PC-3 (cell line): ENCODE results near the gene GPR63. TPM values are rescaled to one million over a fixed set of nuclear protein-coding genes. Genes with fewer than 3 reads are reported as not detected.

Experiments
- ATAC-seq: fragments of 200-7000 bp; cut with Tn5 transposase; 2 replicates; pipeline ENCODE4 v1.9.1; 2020; ENCODE audit warnings: mild to moderate bottlenecking, moderate library complexity
- BruUV-seq: library from RNA; stranded (reverse); fragments of 400-500 nt; replicated peaks from 2 replicates; lab custom pipeline; 2021; lab: Mats Ljungman, UMichigan
- CTCF ChIA-PET: fragments of 300-600 bp; sonication (Branson Sonifier 250); formaldehyde crosslinking; loops from one replicate; lab custom pipeline; 2022; ENCODE audit warnings: antibody characterized with exemption; lab: Charles Lee
- POLR2A ChIA-PET: fragments of 300-600 bp; sonication (Branson Sonifier 250); formaldehyde crosslinking; loops from one replicate; lab custom pipeline; 2022; ENCODE audit warnings: antibody characterized with exemption; ENCODE audit not compliant: unreplicated experiment; lab: Charles Lee
- DNase-seq: peaks from one replicate; pipeline ENCODE4 v3.0.0-alpha.2; 2015
- H2AFZ ChIP-seq: fragments of 300-600 bp; sonication (generic); 2 replicates; pipeline ENCODE4 v1.6.0; 2016; ENCODE audit warnings: antibody characterized with exemption, low read length
- H3F3A ChIP-seq: fragments of 300-600 bp; sonication (generic); one replicate; pipeline ENCODE4 v1.6.0; 2017; ENCODE audit warnings: antibody characterized with exemption, low read length, control low read depth, mild to moderate bottlenecking; ENCODE audit not compliant: unreplicated experiment
- H3K27ac ChIP-seq: fragments of 300-600 bp; sonication (generic); 2 replicates; pipeline ENCODE4 v1.5.1; 2016; ENCODE audit warnings: mild to moderate bottlenecking, low read length
- H3K27me3 ChIP-seq: fragments of 300-600 bp; sonication (generic); 2 replicates; pipeline ENCODE4 v1.6.1; 2016; ENCODE audit warnings: low read length, mixed read lengths
- H3K36me3 ChIP-seq: fragments of 300-600 bp; sonication (generic); 2 replicates; pipeline ENCODE4 v1.6.1; 2016; ENCODE audit warnings: low read depth, mixed run types, low read length, mixed read lengths
- H3K4me1 ChIP-seq: fragments of 300-600 bp; sonication (generic); 2 replicates; pipeline ENCODE4 v1.5.1; 2016; ENCODE audit warnings: low read length; ENCODE audit not compliant: insufficient read depth
- H3K4me2 ChIP-seq: fragments of 300-600 bp; sonication (generic); 2 replicates; pipeline ENCODE4 v1.6.0; 2016; ENCODE audit warnings: low read length
- H3K4me3 ChIP-seq: fragments of 300-600 bp; sonication (generic); 2 replicates; pipeline ENCODE4 v1.5.1; 2016; ENCODE audit warnings: mild to moderate bottlenecking, low read length, mixed read lengths
- H3K79me2 ChIP-seq: fragments of 300-600 bp; sonication (generic); 2 replicates; pipeline ENCODE4 v1.6.1; 2017; ENCODE audit warnings: low read length, mixed read lengths
- H3K9ac ChIP-seq: fragments of 300-600 bp; sonication (generic); 2 replicates; pipeline ENCODE4 v1.6.0; 2016; ENCODE audit warnings: mild to moderate bottlenecking, low read length
- H3K9me2 ChIP-seq: fragments of 300-600 bp; sonication (generic); replicated peaks from 2 replicates; pipeline ENCODE4 v1.6.1; 2016; ENCODE audit warnings: mixed run types, low read length, mixed read lengths
- H3K9me3 ChIP-seq: fragments of 300-600 bp; sonication (generic); 2 replicates; pipeline ENCODE4 v1.6.1; 2016; ENCODE audit warnings: low read length, mixed read lengths
- H4K20me1 ChIP-seq: fragments of 300-600 bp; sonication (generic); 2 replicates; pipeline ENCODE4 v1.6.1; 2016; ENCODE audit warnings: low read length, mixed read lengths
- EZH2 ChIP-seq: fragments of 300-600 bp; sonication (generic); IDR thresholded peaks from one replicate; pipeline ENCODE4 v1.6.1; 2017; ENCODE audit warnings: antibody characterized with exemption, mild to moderate bottlenecking, low read length; ENCODE audit not compliant: unreplicated experiment
- EZH2phosphoT487 ChIP-seq: fragments of 300-600 bp; sonication (generic); IDR thresholded peaks from 2 replicates; pipeline ENCODE4 v1.6.1; 2018; ENCODE audit warnings: mild to moderate bottlenecking, antibody characterized with exemption, low read length, borderline replicate concordance
- intact Hi-C: fragments of 100-400 bp; cut with micrococcal nuclease; formaldehyde crosslinking; loops from 2 replicates; pipeline ENCODE4 v1.9.0; 2023
- total RNA-seq: library from RNA; depleted of rRNA; stranded (reverse); fragments of >200 nt; gene quantifications from 2 replicates; pipeline ENCODE4 v1.2.3, GENCODE V29; 2014
- TF ChIP-seq, protein P1 (sequence below): fragments of 300-600 bp; sonication (generic); conservative IDR thresholded peaks from 2 replicates; pipeline ENCODE4 v1.5.1; 2017; ENCODE audit warnings: antibody characterized with exemption, low read depth, mild to moderate bottlenecking, low read length

Gene GPR63
- total RNA-seq, 1 experiment from 2014 or later: 0.07 TPM

DNA sequence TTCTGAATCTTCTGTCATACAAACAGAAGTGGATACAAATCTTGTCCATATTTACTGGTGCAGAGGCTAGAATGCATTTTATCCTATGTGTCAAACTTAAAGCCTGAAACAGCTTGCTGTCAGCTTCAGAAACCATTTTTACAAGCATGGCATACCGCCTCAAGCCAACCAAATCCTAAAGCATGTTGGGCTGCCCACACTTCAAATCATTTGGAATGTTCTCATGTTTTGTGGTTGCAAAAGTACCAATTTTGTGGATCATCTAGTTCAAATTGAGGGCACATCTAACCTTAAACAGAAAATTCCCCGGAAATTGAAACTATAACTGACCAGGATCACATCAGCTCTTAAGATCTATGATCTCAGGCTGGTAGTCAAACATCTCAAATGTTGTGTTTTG lies 3.2 kb downstream of the GPR63 start:
- no TSS peak for BruUV-seq
- ChIA-PET CTCF (no interaction called here), POLR2A (no interaction called here)
- Histone ChIP-seq H3K36me3 (no peaks in the 10 kb centered on the region), H3K9me2 (no peaks in the 10 kb centered on the region), H2AFZ (no peak overlapping the region), H3K4me2 (no peak overlapping the region), H3K27ac (no peak overlapping the region), H3F3A (no peaks in the 10 kb centered on the region), H3K79me2 (no peaks in the 10 kb centered on the region), H3K4me3 (no peak overlapping the region), H4K20me1 (no peaks in the 10 kb centered on the region), H3K27me3 (peaks cover 21% of the 10 kb centered on the region), H3K4me1 (no peaks in the 10 kb centered on the region; the same call in 1 of the 2 replicates), H3K9me3 (no peaks in the 10 kb centered on the region), H3K9ac (no peak overlapping the region)
- intact Hi-C loops: no loop called here
- no peak for DNase-seq
- TF ChIP-seq EZH2phosphoT487: no peak
- no peak for TF ChIP-seq EZH2
- TF ChIP-seq, protein P1, sequence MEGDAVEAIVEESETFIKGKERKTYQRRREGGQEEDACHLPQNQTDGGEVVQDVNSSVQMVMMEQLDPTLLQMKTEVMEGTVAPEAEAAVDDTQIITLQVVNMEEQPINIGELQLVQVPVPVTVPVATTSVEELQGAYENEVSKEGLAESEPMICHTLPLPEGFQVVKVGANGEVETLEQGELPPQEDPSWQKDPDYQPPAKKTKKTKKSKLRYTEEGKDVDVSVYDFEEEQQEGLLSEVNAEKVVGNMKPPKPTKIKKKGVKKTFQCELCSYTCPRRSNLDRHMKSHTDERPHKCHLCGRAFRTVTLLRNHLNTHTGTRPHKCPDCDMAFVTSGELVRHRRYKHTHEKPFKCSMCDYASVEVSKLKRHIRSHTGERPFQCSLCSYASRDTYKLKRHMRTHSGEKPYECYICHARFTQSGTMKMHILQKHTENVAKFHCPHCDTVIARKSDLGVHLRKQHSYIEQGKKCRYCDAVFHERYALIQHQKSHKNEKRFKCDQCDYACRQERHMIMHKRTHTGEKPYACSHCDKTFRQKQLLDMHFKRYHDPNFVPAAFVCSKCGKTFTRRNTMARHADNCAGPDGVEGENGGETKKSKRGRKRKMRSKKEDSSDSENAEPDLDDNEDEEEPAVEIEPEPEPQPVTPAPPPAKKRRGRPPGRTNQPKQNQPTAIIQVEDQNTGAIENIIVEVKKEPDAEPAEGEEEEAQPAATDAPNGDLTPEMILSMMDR: no peak
- ATAC-seq: no peak

DNA sequence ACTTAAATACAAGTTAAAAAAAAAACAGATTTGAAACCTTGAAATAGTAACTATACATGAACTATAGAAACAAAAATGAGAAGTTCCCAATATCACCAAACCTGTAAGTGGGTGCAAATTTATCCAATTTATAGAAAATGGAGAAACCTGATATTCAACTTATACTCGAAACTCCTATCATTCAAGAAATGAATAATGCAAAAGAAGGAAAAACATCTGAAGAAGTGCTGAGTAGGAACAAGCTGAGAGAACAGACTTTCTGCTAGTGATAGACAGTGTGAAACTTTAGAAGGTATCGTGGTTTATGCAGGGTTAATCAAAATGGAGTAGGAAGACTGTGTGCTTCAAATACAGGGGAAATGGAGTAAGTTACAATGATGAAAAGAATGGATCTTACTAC lies 4.5 kb downstream of the GPR63 start:
- DNase-seq (no peak), ATAC-seq (no peak)
- H3K4me2 ChIP-seq: no peak overlapping the region
- CTCF ChIA-PET: no interaction called here
- no peaks in the 10 kb centered on the region for H4K20me1 ChIP-seq
- POLR2A ChIA-PET: no interaction called here
- H3K9me2 ChIP-seq: no peaks in the 10 kb centered on the region
- no peaks in the 10 kb centered on the region; the same call in 1 of the 2 replicates for H3K4me1 ChIP-seq
- TF ChIP-seq, protein P1: no peak
- TF ChIP-seq EZH2 (no peak), EZH2phosphoT487 (no peak)
- H3K4me3 ChIP-seq: no peak overlapping the region
- H2AFZ ChIP-seq: no peak overlapping the region
- BruUV-seq: no TSS peak
- H3K36me3 ChIP-seq: no peaks in the 10 kb centered on the region
- H3K9me3 ChIP-seq: no peaks in the 10 kb centered on the region
- no peaks in the 10 kb centered on the region for H3F3A ChIP-seq
- H3K9ac ChIP-seq: no peak overlapping the region
- H3K79me2 ChIP-seq: no peaks in the 10 kb centered on the region
- peaks cover 16% of the 10 kb centered on the region for H3K27me3 ChIP-seq
- intact Hi-C loops: no loop called here
- H3K27ac ChIP-seq: no peak overlapping the region

DNA sequence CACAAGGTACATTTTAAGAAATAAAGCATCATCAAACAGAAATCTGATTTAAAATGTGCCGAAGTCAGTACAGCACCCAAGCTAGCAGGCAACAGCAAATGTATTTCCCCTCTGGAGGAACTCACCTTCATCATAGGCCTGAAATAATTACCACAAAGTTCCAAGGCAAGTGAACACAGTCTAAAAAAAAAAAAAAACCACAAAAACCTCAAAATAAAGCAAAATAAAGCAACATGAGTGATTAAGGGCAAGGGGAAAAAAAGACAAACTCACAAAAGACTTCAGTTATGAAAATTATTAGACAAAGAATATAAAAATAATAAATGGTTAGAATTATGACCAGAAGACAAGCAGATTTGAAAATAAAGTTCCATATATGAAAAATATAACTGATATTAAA lies 10.4 kb downstream of the GPR63 start:
- intact Hi-C loops: no loop called here
- Histone ChIP-seq H3F3A (no peaks in the 10 kb centered on the region), H3K4me1 (no peaks in the 10 kb centered on the region), H3K9me2 (no peaks in the 10 kb centered on the region), H3K27me3 (no peaks in the 10 kb centered on the region), H3K9ac (no peak overlapping the region), H2AFZ (no peak overlapping the region), H4K20me1 (no peaks in the 10 kb centered on the region), H3K9me3 (no peaks in the 10 kb centered on the region), H3K36me3 (no peaks in the 10 kb centered on the region), H3K4me3 (no peak overlapping the region), H3K4me2 (no peak overlapping the region), H3K27ac (no peak overlapping the region), H3K79me2 (no peaks in the 10 kb centered on the region)
- ChIA-PET CTCF (no interaction called here), POLR2A (no interaction called here)
- no peak for ATAC-seq
- BruUV-seq: no TSS peak
- DNase-seq: no peak
- TF ChIP-seq EZH2phosphoT487 (no peak), EZH2 (no peak)
- TF ChIP-seq, protein P1: no peak
